GM23338 (cell line): ENCODE measurements around the gene TMEM250. TPM values are rescaled to one million over a fixed set of nuclear protein-coding genes. Genes with fewer than 3 reads are reported as not detected.

Source experiments
- ATAC-seq: fragments of 200-7000 bp; cut with Tn5 transposase; 3 replicates; pipeline ENCODE4 v1.9.1; 2020
- DNase-seq: peaks from one replicate; pipeline ENCODE4 v3.0.0-alpha.2; 2015; ENCODE audit warnings: low spot score
- H2AFZ ChIP-seq: fragments of 200-600 bp; sonication (generic); 2 replicates; pipeline ENCODE4 v1.8.0; 2016; ENCODE audit warnings: antibody characterized with exemption, mild to moderate bottlenecking, moderate library complexity
- H3F3A ChIP-seq: fragments of 200-600 bp; sonication (generic); replicated peaks from 2 replicates; pipeline ENCODE4 v1.8.0; 2017; ENCODE audit warnings: antibody characterized with exemption, mixed run types, low read depth
- H3K27ac ChIP-seq: fragments of 200-600 bp; sonication (generic); 2 replicates; pipeline ENCODE4 v1.6.1; 2016; ENCODE audit warnings: low read depth
- H3K27me3 ChIP-seq: fragments of 200-600 bp; sonication (generic); 2 replicates; pipeline ENCODE4 v1.8.0; 2016; ENCODE audit warnings: mild to moderate bottlenecking, mixed run types, moderate library complexity; ENCODE audit not compliant: insufficient read depth
- H3K36me3 ChIP-seq: fragments of 200-600 bp; sonication (generic); 2 replicates; pipeline ENCODE4 v1.8.0; 2016; ENCODE audit warnings: mild to moderate bottlenecking; ENCODE audit not compliant: insufficient read depth
- H3K4me1 ChIP-seq: fragments of 200-600 bp; sonication (generic); 2 replicates; pipeline ENCODE4 v1.8.0; 2016; ENCODE audit warnings: mild to moderate bottlenecking, moderate library complexity; ENCODE audit not compliant: insufficient read depth
- H3K4me2 ChIP-seq: fragments of 200-600 bp; sonication (generic); 2 replicates; pipeline ENCODE4 v1.7.1; 2017; ENCODE audit warnings: mixed run types
- H3K4me3 ChIP-seq: fragments of 200-600 bp; sonication (generic); 2 replicates; pipeline ENCODE4 v1.6.1; 2016; ENCODE audit warnings: mixed run types
- H3K79me2 ChIP-seq: fragments of 200-600 bp; sonication (generic); replicated peaks from 2 replicates; pipeline ENCODE4 v1.8.0; 2017; ENCODE audit warnings: mild to moderate bottlenecking; ENCODE audit not compliant: insufficient read depth
- H3K9me2 ChIP-seq: fragments of 200-600 bp; sonication (generic); 2 replicates; pipeline ENCODE4 v1.8.0; 2017; ENCODE audit not compliant: insufficient read depth
- H4K20me1 ChIP-seq: fragments of 200-600 bp; sonication (generic); replicated peaks from 2 replicates; pipeline ENCODE4 v1.8.0; 2017; ENCODE audit warnings: mild to moderate bottlenecking; ENCODE audit not compliant: insufficient read depth
- H3K27ac Mint-ChIP-seq: 2 replicates; pipeline ENCODE4 v1.8.0; 2020; ENCODE audit warnings: inconsistent platforms, mild to moderate bottlenecking, moderate library complexity, mixed read lengths
- H3K27me3 Mint-ChIP-seq: 3 replicates; pipeline ENCODE4 v1.8.0; 2022; ENCODE audit warnings: low read depth, mild to moderate bottlenecking, moderate library complexity, mixed read lengths, inconsistent platforms; ENCODE audit not compliant: insufficient read depth, poor library complexity
- H3K36me3 Mint-ChIP-seq: 3 replicates; pipeline ENCODE4 v1.8.0; 2021; ENCODE audit warnings: low read depth, mild to moderate bottlenecking, inconsistent platforms, moderate library complexity, mixed read lengths
- H3K4me1 Mint-ChIP-seq: 3 replicates; pipeline ENCODE4 v1.8.0; 2020; ENCODE audit warnings: mild to moderate bottlenecking, inconsistent platforms, mixed read lengths
- H3K4me3 Mint-ChIP-seq: 3 replicates; pipeline ENCODE4 v1.8.0; 2021; ENCODE audit warnings: moderate library complexity, mild to moderate bottlenecking, inconsistent platforms, mixed read lengths
- H3K9me3 Mint-ChIP-seq: 3 replicates; pipeline ENCODE4 v1.8.0; 2020; ENCODE audit warnings: moderate library complexity, mild to moderate bottlenecking, inconsistent platforms, mixed read lengths
- EZH2 ChIP-seq: fragments of 200-600 bp; sonication (generic); IDR thresholded peaks from one replicate; pipeline ENCODE4 v1.8.0; 2017; ENCODE audit warnings: antibody characterized with exemption, mild to moderate bottlenecking, low read depth; ENCODE audit not compliant: unreplicated experiment
- EZH2phosphoT487 ChIP-seq: fragments of 200-600 bp; sonication (generic); IDR thresholded peaks from one replicate; pipeline ENCODE4 v1.8.1; 2018; ENCODE audit warnings: antibody characterized with exemption; ENCODE audit not compliant: unreplicated experiment
- JUNB ChIP-seq: IDR thresholded peaks from one replicate; pipeline ENCODE4 v1.6.1; 2016; ENCODE audit warnings: antibody characterized with exemption; ENCODE audit not compliant: unreplicated experiment
- STAT1 ChIP-seq: IDR thresholded peaks from one replicate; pipeline ENCODE4 v1.6.1; 2016; ENCODE audit warnings: antibody characterized with exemption; ENCODE audit not compliant: unreplicated experiment
- ZNF114 ChIP-seq: fragments of 250-450 bp; sonication (Bioruptor Pico); IDR thresholded peaks from 2 replicates; pipeline ENCODE4 v1.5.0; 2020; ENCODE audit warnings: mild to moderate bottlenecking, moderate library complexity
- polyA plus RNA-seq: library from polyadenylated mRNA; unstranded; fragments of >200 nt; fragmentation: Nextera tagmentation; extraction: Ambion mirVana; gene quantifications from 2 replicates; pipeline ENCODE4 v1.2.1, GENCODE V29; 2016
- total RNA-seq: library from RNA; depleted of rRNA; stranded (reverse); fragments of >200 nt; shearing (Covaris generic); gene quantifications from 2 replicates; pipeline ENCODE4 v1.2.3, GENCODE V29; 2014
- TF ChIP-seq, protein P1 (sequence below): fragments of 250-450 bp; sonication (Bioruptor Pico); IDR thresholded peaks from 2 replicates; pipeline ENCODE4 v1.5.0; 2020; ENCODE audit warnings: mild to moderate bottlenecking, moderate library complexity
- TF ChIP-seq, protein P2 (sequence below), 2 experiments: fragments of 200-600 bp in 1 of 2; sonication (generic) in 1 of 2; conservative IDR thresholded peaks; 2 replicates each; pipeline versions ENCODE4 v1.5.1 to v1.6.1; 2016 to 2017; ENCODE audit warnings: antibody characterized with exemption in 2 of 2, low read depth in 2 of 2, mild to moderate bottlenecking in 2 of 2, moderate library complexity in 1 of 2
- TF ChIP-seq, protein P3 (sequence below): IDR thresholded peaks from 2 replicates; pipeline ENCODE4 v1.6.1; 2016; ENCODE audit warnings: antibody characterized with exemption
- TF ChIP-seq, protein P4 (sequence below): IDR thresholded peaks from one replicate; pipeline ENCODE4 v1.6.1; 2018; ENCODE audit warnings: antibody characterized with exemption; ENCODE audit not compliant: unreplicated experiment

The TMEM250 gene
- total and polyA plus RNA-seq, 2 experiments from 2014 or later = 12.2 to 39.2 TPM

DNA sequence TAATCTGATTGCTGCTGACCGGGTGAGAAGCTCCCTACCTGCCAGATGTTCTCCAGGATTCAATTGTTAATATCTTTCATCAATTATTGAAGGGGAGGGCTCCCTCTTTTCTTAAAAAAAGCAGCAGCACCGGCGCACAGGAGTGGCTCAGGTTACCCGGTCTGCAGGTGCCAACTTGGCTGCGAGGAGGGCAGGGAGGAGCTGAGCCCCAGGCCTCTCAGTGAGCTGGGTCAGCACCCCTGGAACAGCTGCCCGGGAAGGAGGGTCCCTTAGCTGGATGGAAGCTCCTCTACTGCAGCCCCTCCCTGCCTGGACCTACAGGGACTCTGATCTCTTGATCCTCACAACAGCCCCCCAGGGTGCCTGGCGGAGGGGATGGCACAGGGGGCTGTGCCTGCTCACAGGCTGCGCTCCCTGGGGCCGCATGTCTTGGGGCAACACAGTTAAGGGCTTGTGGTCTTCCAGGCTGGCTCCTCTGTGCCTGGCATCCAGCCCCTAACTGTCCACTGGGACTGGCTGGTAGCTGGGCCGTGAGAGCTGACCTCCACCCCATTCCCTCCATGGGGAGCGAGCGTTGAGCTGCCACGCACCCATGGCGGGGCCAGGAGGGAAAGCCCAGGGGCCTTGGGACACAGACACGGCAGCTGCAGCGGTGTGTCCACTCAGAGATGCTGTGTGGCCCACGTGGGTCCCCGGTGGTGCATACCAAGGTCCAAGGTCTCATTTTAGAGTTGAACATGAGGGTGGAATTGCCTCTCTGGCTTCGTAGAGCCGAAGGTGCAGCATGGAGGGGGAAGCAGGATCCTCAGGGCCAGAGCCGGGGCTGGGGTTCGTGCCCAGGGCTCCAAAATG is 28.6 kb upstream of the TMEM250 start:
- no peak overlapping the region for H3K27ac Mint-ChIP-seq
- H3F3A ChIP-seq = 0 out of 2 replicates have a peak, but pooled peaks cover 3% of the 10 kb centered on the region
- no peaks in the 10 kb centered on the region for H3K27me3 ChIP-seq
- no peak for TF ChIP-seq EZH2
- no peak for TF ChIP-seq JUNB
- TF ChIP-seq, protein P1, sequence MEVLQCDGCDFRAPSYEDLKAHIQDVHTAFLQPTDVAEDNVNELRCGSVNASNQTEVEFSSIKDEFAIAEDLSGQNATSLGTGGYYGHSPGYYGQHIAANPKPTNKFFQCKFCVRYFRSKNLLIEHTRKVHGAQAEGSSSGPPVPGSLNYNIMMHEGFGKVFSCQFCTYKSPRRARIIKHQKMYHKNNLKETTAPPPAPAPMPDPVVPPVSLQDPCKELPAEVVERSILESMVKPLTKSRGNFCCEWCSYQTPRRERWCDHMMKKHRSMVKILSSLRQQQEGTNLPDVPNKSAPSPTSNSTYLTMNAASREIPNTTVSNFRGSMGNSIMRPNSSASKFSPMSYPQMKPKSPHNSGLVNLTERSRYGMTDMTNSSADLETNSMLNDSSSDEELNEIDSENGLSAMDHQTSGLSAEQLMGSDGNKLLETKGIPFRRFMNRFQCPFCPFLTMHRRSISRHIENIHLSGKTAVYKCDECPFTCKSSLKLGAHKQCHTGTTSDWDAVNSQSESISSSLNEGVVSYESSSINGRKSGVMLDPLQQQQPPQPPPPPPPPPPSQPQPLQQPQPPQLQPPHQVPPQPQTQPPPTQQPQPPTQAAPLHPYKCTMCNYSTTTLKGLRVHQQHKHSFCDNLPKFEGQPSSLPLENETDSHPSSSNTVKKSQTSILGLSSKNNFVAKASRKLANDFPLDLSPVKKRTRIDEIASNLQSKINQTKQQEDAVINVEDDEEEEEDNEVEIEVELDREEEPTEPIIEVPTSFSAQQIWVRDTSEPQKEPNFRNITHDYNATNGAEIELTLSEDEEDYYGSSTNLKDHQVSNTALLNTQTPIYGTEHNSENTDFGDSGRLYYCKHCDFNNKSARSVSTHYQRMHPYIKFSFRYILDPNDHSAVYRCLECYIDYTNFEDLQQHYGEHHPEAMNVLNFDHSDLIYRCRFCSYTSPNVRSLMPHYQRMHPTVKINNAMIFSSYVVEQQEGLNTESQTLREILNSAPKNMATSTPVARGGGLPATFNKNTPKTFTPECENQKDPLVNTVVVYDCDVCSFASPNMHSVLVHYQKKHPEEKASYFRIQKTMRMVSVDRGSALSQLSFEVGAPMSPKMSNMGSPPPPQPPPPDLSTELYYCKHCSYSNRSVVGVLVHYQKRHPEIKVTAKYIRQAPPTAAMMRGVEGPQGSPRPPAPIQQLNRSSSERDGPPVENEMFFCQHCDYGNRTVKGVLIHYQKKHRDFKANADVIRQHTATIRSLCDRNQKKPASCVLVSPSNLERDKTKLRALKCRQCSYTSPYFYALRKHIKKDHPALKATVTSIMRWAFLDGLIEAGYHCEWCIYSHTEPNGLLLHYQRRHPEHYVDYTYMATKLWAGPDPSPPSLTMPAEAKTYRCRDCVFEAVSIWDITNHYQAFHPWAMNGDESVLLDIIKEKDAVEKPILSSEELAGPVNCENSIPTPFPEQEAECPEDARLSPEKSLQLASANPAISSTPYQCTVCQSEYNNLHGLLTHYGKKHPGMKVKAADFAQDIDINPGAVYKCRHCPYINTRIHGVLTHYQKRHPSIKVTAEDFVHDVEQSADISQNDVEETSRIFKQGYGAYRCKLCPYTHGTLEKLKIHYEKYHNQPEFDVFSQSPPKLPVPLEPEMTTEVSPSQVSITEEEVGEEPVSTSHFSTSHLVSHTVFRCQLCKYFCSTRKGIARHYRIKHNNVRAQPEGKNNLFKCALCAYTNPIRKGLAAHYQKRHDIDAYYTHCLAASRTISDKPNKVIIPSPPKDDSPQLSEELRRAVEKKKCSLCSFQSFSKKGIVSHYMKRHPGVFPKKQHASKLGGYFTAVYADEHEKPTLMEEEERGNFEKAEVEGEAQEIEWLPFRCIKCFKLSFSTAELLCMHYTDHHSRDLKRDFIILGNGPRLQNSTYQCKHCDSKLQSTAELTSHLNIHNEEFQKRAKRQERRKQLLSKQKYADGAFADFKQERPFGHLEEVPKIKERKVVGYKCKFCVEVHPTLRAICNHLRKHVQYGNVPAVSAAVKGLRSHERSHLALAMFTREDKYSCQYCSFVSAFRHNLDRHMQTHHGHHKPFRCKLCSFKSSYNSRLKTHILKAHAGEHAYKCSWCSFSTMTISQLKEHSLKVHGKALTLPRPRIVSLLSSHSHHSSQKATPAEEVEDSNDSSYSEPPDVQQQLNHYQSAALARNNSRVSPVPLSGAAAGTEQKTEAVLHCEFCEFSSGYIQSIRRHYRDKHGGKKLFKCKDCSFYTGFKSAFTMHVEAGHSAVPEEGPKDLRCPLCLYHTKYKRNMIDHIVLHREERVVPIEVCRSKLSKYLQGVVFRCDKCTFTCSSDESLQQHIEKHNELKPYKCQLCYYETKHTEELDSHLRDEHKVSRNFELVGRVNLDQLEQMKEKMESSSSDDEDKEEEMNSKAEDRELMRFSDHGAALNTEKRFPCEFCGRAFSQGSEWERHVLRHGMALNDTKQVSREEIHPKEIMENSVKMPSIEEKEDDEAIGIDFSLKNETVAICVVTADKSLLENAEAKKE = no peak
- TF ChIP-seq ZNF114 = no peak
- TF ChIP-seq, protein P2, sequence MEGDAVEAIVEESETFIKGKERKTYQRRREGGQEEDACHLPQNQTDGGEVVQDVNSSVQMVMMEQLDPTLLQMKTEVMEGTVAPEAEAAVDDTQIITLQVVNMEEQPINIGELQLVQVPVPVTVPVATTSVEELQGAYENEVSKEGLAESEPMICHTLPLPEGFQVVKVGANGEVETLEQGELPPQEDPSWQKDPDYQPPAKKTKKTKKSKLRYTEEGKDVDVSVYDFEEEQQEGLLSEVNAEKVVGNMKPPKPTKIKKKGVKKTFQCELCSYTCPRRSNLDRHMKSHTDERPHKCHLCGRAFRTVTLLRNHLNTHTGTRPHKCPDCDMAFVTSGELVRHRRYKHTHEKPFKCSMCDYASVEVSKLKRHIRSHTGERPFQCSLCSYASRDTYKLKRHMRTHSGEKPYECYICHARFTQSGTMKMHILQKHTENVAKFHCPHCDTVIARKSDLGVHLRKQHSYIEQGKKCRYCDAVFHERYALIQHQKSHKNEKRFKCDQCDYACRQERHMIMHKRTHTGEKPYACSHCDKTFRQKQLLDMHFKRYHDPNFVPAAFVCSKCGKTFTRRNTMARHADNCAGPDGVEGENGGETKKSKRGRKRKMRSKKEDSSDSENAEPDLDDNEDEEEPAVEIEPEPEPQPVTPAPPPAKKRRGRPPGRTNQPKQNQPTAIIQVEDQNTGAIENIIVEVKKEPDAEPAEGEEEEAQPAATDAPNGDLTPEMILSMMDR (conservative IDR thresholded peaks at IDR 0.05; ENCODE audit: low read depth in 2 of 2) = no peak
- TF ChIP-seq, protein P3, sequence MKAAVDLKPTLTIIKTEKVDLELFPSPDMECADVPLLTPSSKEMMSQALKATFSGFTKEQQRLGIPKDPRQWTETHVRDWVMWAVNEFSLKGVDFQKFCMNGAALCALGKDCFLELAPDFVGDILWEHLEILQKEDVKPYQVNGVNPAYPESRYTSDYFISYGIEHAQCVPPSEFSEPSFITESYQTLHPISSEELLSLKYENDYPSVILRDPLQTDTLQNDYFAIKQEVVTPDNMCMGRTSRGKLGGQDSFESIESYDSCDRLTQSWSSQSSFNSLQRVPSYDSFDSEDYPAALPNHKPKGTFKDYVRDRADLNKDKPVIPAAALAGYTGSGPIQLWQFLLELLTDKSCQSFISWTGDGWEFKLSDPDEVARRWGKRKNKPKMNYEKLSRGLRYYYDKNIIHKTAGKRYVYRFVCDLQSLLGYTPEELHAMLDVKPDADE = no peak
- TF ChIP-seq, protein P4, sequence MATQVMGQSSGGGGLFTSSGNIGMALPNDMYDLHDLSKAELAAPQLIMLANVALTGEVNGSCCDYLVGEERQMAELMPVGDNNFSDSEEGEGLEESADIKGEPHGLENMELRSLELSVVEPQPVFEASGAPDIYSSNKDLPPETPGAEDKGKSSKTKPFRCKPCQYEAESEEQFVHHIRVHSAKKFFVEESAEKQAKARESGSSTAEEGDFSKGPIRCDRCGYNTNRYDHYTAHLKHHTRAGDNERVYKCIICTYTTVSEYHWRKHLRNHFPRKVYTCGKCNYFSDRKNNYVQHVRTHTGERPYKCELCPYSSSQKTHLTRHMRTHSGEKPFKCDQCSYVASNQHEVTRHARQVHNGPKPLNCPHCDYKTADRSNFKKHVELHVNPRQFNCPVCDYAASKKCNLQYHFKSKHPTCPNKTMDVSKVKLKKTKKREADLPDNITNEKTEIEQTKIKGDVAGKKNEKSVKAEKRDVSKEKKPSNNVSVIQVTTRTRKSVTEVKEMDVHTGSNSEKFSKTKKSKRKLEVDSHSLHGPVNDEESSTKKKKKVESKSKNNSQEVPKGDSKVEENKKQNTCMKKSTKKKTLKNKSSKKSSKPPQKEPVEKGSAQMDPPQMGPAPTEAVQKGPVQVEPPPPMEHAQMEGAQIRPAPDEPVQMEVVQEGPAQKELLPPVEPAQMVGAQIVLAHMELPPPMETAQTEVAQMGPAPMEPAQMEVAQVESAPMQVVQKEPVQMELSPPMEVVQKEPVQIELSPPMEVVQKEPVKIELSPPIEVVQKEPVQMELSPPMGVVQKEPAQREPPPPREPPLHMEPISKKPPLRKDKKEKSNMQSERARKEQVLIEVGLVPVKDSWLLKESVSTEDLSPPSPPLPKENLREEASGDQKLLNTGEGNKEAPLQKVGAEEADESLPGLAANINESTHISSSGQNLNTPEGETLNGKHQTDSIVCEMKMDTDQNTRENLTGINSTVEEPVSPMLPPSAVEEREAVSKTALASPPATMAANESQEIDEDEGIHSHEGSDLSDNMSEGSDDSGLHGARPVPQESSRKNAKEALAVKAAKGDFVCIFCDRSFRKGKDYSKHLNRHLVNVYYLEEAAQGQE = no peak
- TF ChIP-seq EZH2phosphoT487 = no peak
- TF ChIP-seq STAT1 = no peak
- H3K4me3 ChIP-seq = no peak overlapping the region
- DNase-seq = no peak
- peaks cover 21% of the 10 kb centered on the region for H3K4me1 Mint-ChIP-seq
- H4K20me1 ChIP-seq = no peaks in the 10 kb centered on the region
- ATAC-seq = no peak
- H3K27ac ChIP-seq = no peak overlapping the region
- H3K27me3 Mint-ChIP-seq = peaks cover 8% of the 10 kb centered on the region
- H3K36me3 ChIP-seq = no peaks in the 10 kb centered on the region
- peaks cover 22% of the 10 kb centered on the region for H3K4me1 ChIP-seq
- H3K9me2 ChIP-seq = no peaks in the 10 kb centered on the region
- no peaks in the 10 kb centered on the region for H3K79me2 ChIP-seq
- H3K36me3 Mint-ChIP-seq = no peaks in the 10 kb centered on the region; the same call in 2 of the 3 replicates
- H2AFZ ChIP-seq = no peak overlapping the region
- H3K9me3 Mint-ChIP-seq = no peaks in the 10 kb centered on the region
- H3K4me3 Mint-ChIP-seq = no peak overlapping the region
- H3K4me2 ChIP-seq = no peak overlapping the region
